PFSK-1 (cell line): ENCODE results near the gene TBCB.

Experiments
- FOXP2 ChIP-seq: optimal IDR thresholded peaks from 2 replicates; pipeline ENCODE3; 2011; ENCODE audit warnings: borderline replicate concordance, control low read depth, inconsistent platforms; ENCODE audit not compliant: insufficient read depth; ENCODE audit errors: extremely low read length, extremely low read depth
- POLR2AphosphoS5 ChIP-seq: IDR thresholded peaks from 2 replicates; pipeline ENCODE4 v1.6.1; 2012; ENCODE audit warnings: low read depth, mild to moderate bottlenecking, control low read depth, low read length, moderate library complexity
- SIN3A ChIP-seq: IDR thresholded peaks from 2 replicates; pipeline ENCODE4 v1.6.1; 2012; ENCODE audit warnings: mild to moderate bottlenecking, low read length, moderate library complexity, borderline replicate concordance; ENCODE audit not compliant: insufficient read depth
- TAF1 ChIP-seq: IDR thresholded peaks from 2 replicates; pipeline ENCODE4 v1.6.1; 2012; ENCODE audit warnings: low read length, control low read depth, borderline replicate concordance; ENCODE audit not compliant: insufficient read depth
- TF ChIP-seq, protein P1 (sequence below), 2 experiments: IDR thresholded peaks; 2 replicates each; pipeline versions ENCODE4 v1.6.1 to v1.8.0; 2011 to 2012; ENCODE audit warnings: low read depth in 2 of 2, low read length in 2 of 2, control low read depth in 1 of 2, inconsistent platforms in 1 of 2, mild to moderate bottlenecking in 1 of 2, moderate library complexity in 1 of 2; ENCODE audit not compliant: insufficient read depth in 1 of 2

Gene TBCB

DNA sequence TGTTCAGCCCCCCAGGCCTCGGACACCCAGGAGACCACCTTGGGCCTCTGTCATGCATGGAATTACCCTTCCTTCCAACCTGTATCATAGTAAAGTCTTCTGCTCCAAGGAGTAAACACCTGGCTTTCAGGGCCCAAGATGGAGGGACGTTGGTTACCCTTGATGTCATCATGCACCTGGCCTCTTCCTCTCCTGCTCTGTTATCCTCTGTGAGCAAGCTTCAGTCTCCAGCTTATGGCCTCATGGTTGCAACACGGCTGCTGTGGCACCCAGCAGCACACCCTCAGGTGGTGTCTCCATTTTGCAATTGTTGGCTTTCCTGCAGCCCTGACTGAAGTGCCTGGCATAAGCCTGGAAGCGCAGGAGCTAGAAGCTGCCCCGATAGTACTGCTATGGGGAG, 8.3 kb upstream of the TBCB start:
- TF ChIP-seq FOXP2, result no peak
- no peak for TF ChIP-seq POLR2AphosphoS5
- TF ChIP-seq TAF1, result no peak
- TF ChIP-seq SIN3A, result no peak
- TF ChIP-seq, protein P1, sequence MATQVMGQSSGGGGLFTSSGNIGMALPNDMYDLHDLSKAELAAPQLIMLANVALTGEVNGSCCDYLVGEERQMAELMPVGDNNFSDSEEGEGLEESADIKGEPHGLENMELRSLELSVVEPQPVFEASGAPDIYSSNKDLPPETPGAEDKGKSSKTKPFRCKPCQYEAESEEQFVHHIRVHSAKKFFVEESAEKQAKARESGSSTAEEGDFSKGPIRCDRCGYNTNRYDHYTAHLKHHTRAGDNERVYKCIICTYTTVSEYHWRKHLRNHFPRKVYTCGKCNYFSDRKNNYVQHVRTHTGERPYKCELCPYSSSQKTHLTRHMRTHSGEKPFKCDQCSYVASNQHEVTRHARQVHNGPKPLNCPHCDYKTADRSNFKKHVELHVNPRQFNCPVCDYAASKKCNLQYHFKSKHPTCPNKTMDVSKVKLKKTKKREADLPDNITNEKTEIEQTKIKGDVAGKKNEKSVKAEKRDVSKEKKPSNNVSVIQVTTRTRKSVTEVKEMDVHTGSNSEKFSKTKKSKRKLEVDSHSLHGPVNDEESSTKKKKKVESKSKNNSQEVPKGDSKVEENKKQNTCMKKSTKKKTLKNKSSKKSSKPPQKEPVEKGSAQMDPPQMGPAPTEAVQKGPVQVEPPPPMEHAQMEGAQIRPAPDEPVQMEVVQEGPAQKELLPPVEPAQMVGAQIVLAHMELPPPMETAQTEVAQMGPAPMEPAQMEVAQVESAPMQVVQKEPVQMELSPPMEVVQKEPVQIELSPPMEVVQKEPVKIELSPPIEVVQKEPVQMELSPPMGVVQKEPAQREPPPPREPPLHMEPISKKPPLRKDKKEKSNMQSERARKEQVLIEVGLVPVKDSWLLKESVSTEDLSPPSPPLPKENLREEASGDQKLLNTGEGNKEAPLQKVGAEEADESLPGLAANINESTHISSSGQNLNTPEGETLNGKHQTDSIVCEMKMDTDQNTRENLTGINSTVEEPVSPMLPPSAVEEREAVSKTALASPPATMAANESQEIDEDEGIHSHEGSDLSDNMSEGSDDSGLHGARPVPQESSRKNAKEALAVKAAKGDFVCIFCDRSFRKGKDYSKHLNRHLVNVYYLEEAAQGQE (IDR thresholded peaks at IDR 0.05; ENCODE audit: insufficient read depth in 1 of 2, low read depth in 2 of 2, low read length in 2 of 2), result no peak

DNA sequence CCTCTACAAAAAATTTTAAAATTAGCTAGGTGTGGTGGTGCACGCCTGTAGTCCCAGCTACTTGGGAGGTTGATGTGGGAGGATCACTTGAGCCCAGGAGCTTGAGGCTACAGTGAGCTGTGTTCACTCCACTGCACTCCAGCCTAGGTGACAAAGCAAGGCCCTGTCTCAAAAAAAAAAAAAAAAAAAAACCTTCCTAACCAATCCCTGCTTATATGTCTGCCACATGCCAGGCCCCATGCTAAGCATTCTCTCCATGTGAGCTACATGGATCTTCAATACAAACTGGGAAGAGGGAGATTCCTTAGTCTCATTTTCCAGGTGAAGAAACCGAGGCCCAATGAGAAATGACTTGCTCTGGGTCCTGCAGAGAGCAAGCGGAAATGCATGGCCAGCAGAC, 6.6 kb upstream of the TBCB start:
- TF ChIP-seq TAF1 (no peak), FOXP2 (no peak), POLR2AphosphoS5 (no peak), SIN3A (no peak)
- TF ChIP-seq, protein P1 (IDR thresholded peaks at IDR 0.05; ENCODE audit: insufficient read depth in 1 of 2, low read depth in 2 of 2, low read length in 2 of 2), result no peak

DNA sequence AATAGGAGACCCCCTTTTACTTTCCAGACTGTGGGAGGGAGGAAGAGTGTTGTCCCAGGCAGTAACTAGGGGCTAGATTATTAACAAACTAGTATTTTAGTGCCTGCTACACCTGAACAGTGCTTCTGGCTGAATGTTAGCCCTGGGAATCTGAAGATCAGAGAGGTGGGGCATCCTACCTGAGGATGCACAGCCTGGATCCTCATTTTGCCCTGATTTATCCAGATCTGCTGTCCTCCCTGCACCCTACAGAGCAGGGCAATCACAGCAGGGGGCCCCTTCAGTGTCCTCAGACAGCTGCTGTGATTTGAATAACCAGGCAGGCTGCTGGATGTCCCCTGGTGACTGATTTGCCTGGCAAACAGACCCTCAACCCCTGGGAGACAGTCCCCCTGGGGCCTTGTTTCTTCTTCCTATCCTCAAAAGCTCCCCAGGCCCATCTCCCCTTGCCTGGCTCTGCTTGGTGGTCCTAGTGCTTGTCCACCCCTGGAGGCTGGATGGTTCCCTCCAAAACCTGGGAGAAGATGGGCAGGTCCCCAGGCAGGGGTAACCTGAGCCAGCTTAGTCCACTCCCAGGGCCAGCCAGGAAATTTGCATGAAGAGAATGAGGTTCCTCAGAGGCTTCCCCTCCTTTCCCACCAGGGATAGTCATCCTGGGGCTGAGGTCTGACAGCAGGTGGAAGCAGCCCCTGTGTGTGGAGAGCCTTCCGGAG, 4.6 kb upstream of the TBCB start, which contains the start of gene OVOL3:
TSS of gene OVOL3 (plus strand) at position 657 of the 713 bp plus-strand sequence. CDS start 60 bp downstream, outside the sequence.
- TF ChIP-seq POLR2AphosphoS5 (no peak), FOXP2 (no peak), SIN3A (no peak), TAF1 (no peak)
- TF ChIP-seq, protein P1 (IDR thresholded peaks at IDR 0.05; ENCODE audit: insufficient read depth in 1 of 2, low read depth in 2 of 2, low read length in 2 of 2), result no peak

DNA sequence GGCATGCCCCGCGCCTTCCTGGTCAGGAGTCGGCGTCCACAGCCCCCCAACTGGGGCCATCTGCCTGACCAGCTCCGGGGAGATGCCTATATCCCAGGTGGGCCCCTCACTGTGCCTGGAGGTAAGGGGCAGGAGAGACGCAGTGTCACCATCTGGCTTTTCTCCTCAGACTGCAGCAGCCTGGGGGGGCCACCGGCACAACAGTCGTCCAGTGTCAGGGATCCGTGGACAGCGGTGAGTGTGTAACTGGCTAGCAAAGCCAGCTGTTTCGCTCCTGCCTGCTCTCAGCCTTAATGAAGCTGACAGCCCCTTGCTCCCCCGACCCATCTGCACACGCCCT, 4.1 kb upstream of the TBCB start:
- no peak for TF ChIP-seq TAF1
- TF ChIP-seq SIN3A, result no peak
- no peak for TF ChIP-seq FOXP2
- no peak for TF ChIP-seq POLR2AphosphoS5

DNA sequence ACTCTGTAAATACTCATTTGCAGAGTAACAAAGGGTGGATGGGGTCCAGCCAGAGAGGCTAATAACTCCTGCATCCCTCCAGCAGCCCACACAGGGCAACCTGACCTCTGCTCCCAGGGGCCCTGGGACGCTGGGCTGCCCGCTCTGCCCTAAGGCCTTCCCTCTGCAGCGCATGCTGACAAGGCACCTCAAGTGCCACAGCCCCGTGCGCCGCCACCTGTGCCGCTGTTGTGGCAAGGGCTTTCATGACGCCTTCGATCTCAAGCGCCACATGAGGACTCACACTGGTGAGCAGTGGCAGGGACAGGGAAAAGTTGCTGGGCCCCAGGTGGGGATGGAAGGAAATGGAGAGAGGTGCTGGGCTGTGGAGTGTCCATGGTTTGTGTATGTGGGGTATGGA, 2.6 kb upstream of the TBCB start:
- no peak for TF ChIP-seq TAF1
- TF ChIP-seq POLR2AphosphoS5, result no peak
- TF ChIP-seq SIN3A, result no peak
- TF ChIP-seq FOXP2, result no peak
- TF ChIP-seq, protein P1 (IDR thresholded peaks at IDR 0.05; ENCODE audit: insufficient read depth in 1 of 2, low read depth in 2 of 2, low read length in 2 of 2), result no peak
